Right cardiac atrium (tissue), 5 donors: ENCODE measurements around the gene ADAD2. TPM values are rescaled to one million over a fixed set of nuclear protein-coding genes. Genes with fewer than 3 reads are reported as not detected.

Experiments
- polyA plus RNA-seq: library from polyadenylated mRNA; stranded (reverse); fragments of 200-250 nt; gene quantifications from one replicate; pipeline ENCODE4 v1.2.3, GENCODE V29; 2013
- total RNA-seq, 4 donors: library from RNA; stranded (reverse); fragmentation: NEBNext Ultra II Directional; extraction: Animal tissue kit (Norgen Biotek cat#: 25700); gene quantifications; one replicate each; pipeline ENCODE4 v1.2.1, GENCODE V29; 2021
- donor health status: healthy with polysubstance abuse.
- donor health status: DM: no; HTN: yes; CAD: no.
- donor health status: DM: no; HTN: no; CAD: no.
- donor health status: DM: no; HTN: yes; CAD: no; lungs with severe emphysema.
- donor health status: DM: yes; HTN: yes; CAD: no.

ADAD2 gene
- total and polyA plus RNA-seq, 5 donors: 0.38 to 2.9 (median 0.61) TPM; not detected in 1

Other genes starting within 250 kb of the ADAD2 start
- gene OSGIN1, start 237.9 kb upstream of the ADAD2 start, total RNA-seq: 1 to 10 TPM; 2.4 to 6.8 (median 3.8) TPM
- gene OSGIN1, start 237.9 kb upstream of the ADAD2 start, polyA plus RNA-seq: 3.6 TPM
- 1 to 10 TPM in 2 of 4 donors, under 1 TPM in 2; 0.28 to 1.8 (median 1.4) TPM for gene NECAB2, start 222.9 kb upstream of the ADAD2 start, total RNA-seq
- gene NECAB2, start 222.9 kb upstream of the ADAD2 start, polyA plus RNA-seq: 1.7 TPM
- gene SLC38A8, start 148.4 kb upstream of the ADAD2 start, total RNA-seq: under 1 TPM in 2 of 4 donors, not detected in 2; 0.21 to 0.29 TPM
- gene SLC38A8, start 148.4 kb upstream of the ADAD2 start, polyA plus RNA-seq: not detected
- 100 to 1,000 TPM in 2 of 4 donors, 10 to 100 TPM in 2; 88.1 to 112 (median 102) TPM for gene MBTPS1, start 74.2 kb upstream of the ADAD2 start, total RNA-seq
- 59.3 TPM for gene MBTPS1, start 74.2 kb upstream of the ADAD2 start, polyA plus RNA-seq
- 10 to 100 TPM; 19.8 to 34.8 (median 26.5) TPM for gene HSDL1, start 46.0 kb upstream of the ADAD2 start, total RNA-seq
- gene HSDL1, start 46.0 kb upstream of the ADAD2 start, polyA plus RNA-seq: 15.0 TPM
- under 1 TPM in 2 of 4 donors, not detected in 2; 0.14 to 0.28 TPM for gene DNAAF1, start 45.8 kb upstream of the ADAD2 start, total RNA-seq
- 0.68 TPM for gene DNAAF1, start 45.8 kb upstream of the ADAD2 start, polyA plus RNA-seq
- 10 to 100 TPM; 26.0 to 31.1 (median 28.4) TPM for gene TAF1C, start 4.1 kb upstream of the ADAD2 start, total RNA-seq
- 36.2 TPM for gene TAF1C, start 4.1 kb upstream of the ADAD2 start, polyA plus RNA-seq
- gene KCNG4, start 48.9 kb downstream of the ADAD2 start, total RNA-seq: not detected
- gene KCNG4, start 48.9 kb downstream of the ADAD2 start, polyA plus RNA-seq: not detected
- 1 to 10 TPM in 2 of 4 donors, under 1 TPM in 2; 0.34 to 1.6 (median 0.91) TPM for gene WFDC1, start 103.7 kb downstream of the ADAD2 start, total RNA-seq
- 1.6 TPM for gene WFDC1, start 103.7 kb downstream of the ADAD2 start, polyA plus RNA-seq
- gene ATP2C2, start 177.4 kb downstream of the ADAD2 start, total RNA-seq: not detected
- not detected for gene ATP2C2, start 177.4 kb downstream of the ADAD2 start, polyA plus RNA-seq